SK-N-SH (cell line): Measurements from ENCODE around the gene PERM1. TPM values are rescaled to one million over a fixed set of nuclear protein-coding genes. Genes with fewer than 3 reads are reported as not detected.

Experiments
- CTCF ChIA-PET: fragments of 300-600, 350-600 bp; formaldehyde crosslinking; extraction: SDS; loops from one replicate; lab custom pipeline; 2021; lab: Yijun Ruan, JAX
- POLR2A ChIA-PET: fragments of 350-600 bp; sonication (Branson Sonifier 250); formaldehyde crosslinking; extraction: SDS; loops from one replicate; lab custom pipeline; 2020; ENCODE audit warnings: antibody characterized with exemption, inconsistent platforms; lab: Yijun Ruan, JAX
- DNase-seq: peaks from one replicate; pipeline ENCODE4 v3.0.0; 2012
- H2AFZ ChIP-seq: fragments of 200-600 bp; sonication (generic); 2 replicates; pipeline ENCODE4 v1.8.1; 2016; ENCODE audit warnings: antibody characterized with exemption, mild to moderate bottlenecking, low read depth
- H3F3A ChIP-seq: fragments of 200-600 bp; sonication (generic); replicated peaks from 2 replicates; pipeline ENCODE3; 2016; ENCODE audit warnings: antibody characterized with exemption, mild to moderate bottlenecking; ENCODE audit not compliant: insufficient read depth
- H3K27ac ChIP-seq, 2 experiments: fragments of 200-500 bp in 1 of 2; fragments of 200-600 bp in 1 of 2; sonication (Bioruptor generic) in 1 of 2; sonication (generic), shearing (Covaris generic) in 1 of 2; 2 replicates each; pipeline versions ENCODE4 v1.5.1 to v1.6.1; 2014 to 2016; ENCODE audit warnings: low read depth in 2 of 2, inconsistent platforms in 1 of 2, low read length in 1 of 2, mild to moderate bottlenecking in 1 of 2, mixed read lengths in 1 of 2
- H3K27me3 ChIP-seq: fragments of 200-600 bp; sonication (generic), shearing (Covaris generic); 2 replicates; pipeline ENCODE4 v1.6.1; 2016; ENCODE audit warnings: mixed run types; ENCODE audit not compliant: insufficient read depth
- H3K36me3 ChIP-seq, 2 experiments: fragments of 200-500 bp in 1 of 2; fragments of 200-600 bp in 1 of 2; sonication (Bioruptor generic) in 1 of 2; sonication (generic) in 1 of 2; replicated peaks in 1 of 2; 2 replicates each; pipeline versions ENCODE3 to v1.5.1; 2014 to 2016; ENCODE audit warnings: low read length in 1 of 2, mild to moderate bottlenecking in 1 of 2; ENCODE audit not compliant: insufficient read depth in 2 of 2, control insufficient read depth in 1 of 2
- H3K4me1 ChIP-seq, 2 experiments: fragments of 200-500 bp in 1 of 2; fragments of 200-600 bp in 1 of 2; sonication (Bioruptor generic) in 1 of 2; sonication (generic), shearing (Covaris generic) in 1 of 2; 2 replicates each; pipeline versions ENCODE4 v1.5.1 to v1.6.1; 2014 to 2016; ENCODE audit warnings: low read depth in 1 of 2, low read length in 1 of 2, mixed run types in 1 of 2; ENCODE audit not compliant: insufficient read depth in 2 of 2, control insufficient read depth in 1 of 2
- H3K4me2 ChIP-seq: fragments of 200-600 bp; sonication (generic), shearing (Covaris generic); 2 replicates; pipeline ENCODE4 v1.6.1; 2017; ENCODE audit warnings: mixed run types
- H3K4me3 ChIP-seq, 2 experiments: fragments of 200-500 bp in 1 of 2; fragments of 200-600 bp in 1 of 2; sonication (Bioruptor generic) in 1 of 2; sonication (generic), shearing (Covaris generic) in 1 of 2; 2 replicates each; pipeline versions ENCODE4 v1.5.1 to v1.8.1; 2014 to 2016; ENCODE audit warnings: low read depth in 2 of 2, inconsistent platforms in 1 of 2, low read length in 1 of 2, mild to moderate bottlenecking in 1 of 2, mixed read lengths in 1 of 2, moderate library complexity in 1 of 2
- H3K79me2 ChIP-seq: fragments of 200-600 bp; sonication (generic); 2 replicates; pipeline ENCODE4 v1.8.1; 2017; ENCODE audit warnings: mild to moderate bottlenecking; ENCODE audit not compliant: insufficient read depth
- H3K9ac ChIP-seq: fragments of 200-600 bp; sonication (generic); 2 replicates; pipeline ENCODE4 v1.6.1; 2017; ENCODE audit warnings: mixed run types
- H3K9me2 ChIP-seq: fragments of 200-600 bp; sonication (generic); 2 replicates; pipeline ENCODE4 v1.6.1; 2017; ENCODE audit warnings: mixed run types
- H3K9me3 ChIP-seq: fragments of 200-600 bp; sonication (generic); 2 replicates; pipeline ENCODE4 v1.6.1; 2017; ENCODE audit warnings: mixed run types, mild to moderate bottlenecking, moderate library complexity
- H4K20me1 ChIP-seq: fragments of 200-600 bp; sonication (generic); 2 replicates; pipeline ENCODE4 v1.6.1; 2017; ENCODE audit warnings: mild to moderate bottlenecking, mixed run types; ENCODE audit not compliant: insufficient read depth
- CTCF ChIP-seq: fragments of 200-600 bp; sonication (generic); IDR thresholded peaks from 2 replicates; pipeline ENCODE4 v1.6.1; 2017; ENCODE audit warnings: antibody characterized with exemption, mild to moderate bottlenecking, moderate library complexity
- ELF1 ChIP-seq: IDR thresholded peaks from 2 replicates; pipeline ENCODE4 v1.4.0; 2012
- IRF3 ChIP-seq: fragments of 150-350 bp; IDR thresholded peaks from 2 replicates; pipeline ENCODE4 v1.6.1; 2016; ENCODE audit warnings: mild to moderate bottlenecking, low read depth, low read length
- RCOR1 ChIP-seq: fragments of 150-350 bp; IDR thresholded peaks from 2 replicates; pipeline ENCODE4 v1.6.1; 2017; ENCODE audit warnings: antibody characterized with exemption, low read length
- REST ChIP-seq: IDR thresholded peaks from 2 replicates; pipeline ENCODE4 v1.6.1; 2012; ENCODE audit warnings: mild to moderate bottlenecking, low read depth, low read length, moderate library complexity
- TEAD4 ChIP-seq: IDR thresholded peaks from 2 replicates; pipeline ENCODE4 v1.4.0; 2012; ENCODE audit warnings: mild to moderate bottlenecking, borderline replicate concordance; ENCODE audit not compliant: insufficient read depth
- YY1 ChIP-seq: IDR thresholded peaks from 2 replicates; pipeline ENCODE4 v1.4.0; 2012; ENCODE audit warnings: low read depth, mild to moderate bottlenecking
- WGBS: methylation state at CpG from one replicate; pipeline ENCODE4 v1.1.6; 2017; ENCODE audit warnings: low lambda C conversion rate; 5-methylcytosine and 5-hydroxymethylcytosine counted together
- polyA plus RNA-seq, 3 experiments: library from polyadenylated mRNA; depleted of rRNA; stranded (reverse); fragments of >200 nt; gene quantifications; 2 replicates each; pipeline ENCODE4 v1.2.3, GENCODE V29; 2012
- TF ChIP-seq, protein P1 (sequence below): IDR thresholded peaks from 2 replicates; pipeline ENCODE4; 2012

Gene PERM1
- polyA plus RNA-seq, 1 of the 3 experiments (the other 2 are of a cell fraction): 0.25 TPM

GRCh38 chr1:929712-930632, 51.9 kb downstream of the PERM1 start (continued):
- no peak for TF ChIP-seq CTCF
- TF ChIP-seq ELF1: no peak
- no peak for TF ChIP-seq TEAD4
- no peak for TF ChIP-seq RCOR1

DNA sequence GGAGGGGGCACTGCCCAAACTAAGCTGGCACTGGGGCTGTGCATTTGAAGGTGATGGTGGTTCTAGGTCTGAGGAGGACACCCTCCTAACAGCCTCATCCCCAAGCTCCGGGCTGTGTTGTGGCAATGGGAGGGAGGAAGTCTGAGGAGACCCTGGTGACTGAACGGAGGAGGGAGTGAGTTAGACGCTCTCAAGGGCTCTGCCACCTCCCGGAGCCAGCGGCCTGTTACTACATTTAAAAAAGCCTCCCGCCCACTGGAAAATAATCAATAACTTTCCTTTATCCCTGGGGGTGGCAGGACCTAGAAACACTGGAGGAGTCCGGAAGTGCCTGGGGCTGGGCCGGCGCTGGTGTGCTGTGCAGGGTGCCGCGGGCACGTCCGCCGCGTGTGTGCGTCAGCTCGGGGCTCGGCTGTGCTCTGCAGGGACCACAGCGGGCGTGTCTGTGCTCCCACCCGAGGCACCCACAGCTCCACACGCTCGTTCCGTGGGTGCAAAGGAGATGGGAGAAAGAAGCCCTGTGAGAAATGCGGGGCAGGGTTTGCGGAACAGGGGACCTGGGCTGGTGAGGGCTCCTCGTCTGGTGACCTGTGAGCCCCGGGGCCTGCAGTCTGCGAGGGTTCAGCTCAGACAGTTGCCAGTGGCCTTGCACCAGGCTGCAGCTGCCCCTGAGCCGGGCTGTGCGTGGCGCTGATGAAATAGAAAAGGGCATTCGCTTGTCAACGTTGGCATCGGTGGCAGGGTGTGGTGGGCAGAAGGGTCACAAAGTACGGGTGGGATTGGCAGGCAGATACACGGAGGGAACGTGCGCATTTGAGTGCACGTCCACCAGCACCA, 52.9 kb downstream of the PERM1 start:
- Histone ChIP-seq H4K20me1 (0 out of 2 replicates have a peak, but pooled peaks cover 7% of the 10 kb centered on the region), H2AFZ (no peak overlapping the region), H3K4me3 (no peak overlapping the region), H3K79me2 (peaks cover 5% of the 10 kb centered on the region; the same call in 1 of the 2 replicates), H3K9ac (no peak overlapping the region), H3F3A (peaks cover 6% of the 10 kb centered on the region), H3K27me3 (no peaks in the 10 kb centered on the region), H3K27ac (no peak overlapping the region), H3K9me2 (no peaks in the 10 kb centered on the region), H3K36me3 (no peaks in the 10 kb centered on the region), H3K4me1 (peaks cover 0 to 3% of the 10 kb centered on the region in 2 experiments; a peak in 1 of 4 replicates), H3K4me2 (no peak overlapping the region), H3K9me3 (no peaks in the 10 kb centered on the region)
- ChIA-PET POLR2A (no interaction called here), CTCF (interaction anchor here (1.1 to 6.6 kb wide), 4 partner anchors 9 to 24 kb away, joined by 3 to 49 read pairs (median 25); no protein-coding TSS in a partner anchor)
- no peak for TF ChIP-seq YY1
- no peak for TF ChIP-seq REST
- TF ChIP-seq IRF3: no peak
- TF ChIP-seq, protein P1, sequence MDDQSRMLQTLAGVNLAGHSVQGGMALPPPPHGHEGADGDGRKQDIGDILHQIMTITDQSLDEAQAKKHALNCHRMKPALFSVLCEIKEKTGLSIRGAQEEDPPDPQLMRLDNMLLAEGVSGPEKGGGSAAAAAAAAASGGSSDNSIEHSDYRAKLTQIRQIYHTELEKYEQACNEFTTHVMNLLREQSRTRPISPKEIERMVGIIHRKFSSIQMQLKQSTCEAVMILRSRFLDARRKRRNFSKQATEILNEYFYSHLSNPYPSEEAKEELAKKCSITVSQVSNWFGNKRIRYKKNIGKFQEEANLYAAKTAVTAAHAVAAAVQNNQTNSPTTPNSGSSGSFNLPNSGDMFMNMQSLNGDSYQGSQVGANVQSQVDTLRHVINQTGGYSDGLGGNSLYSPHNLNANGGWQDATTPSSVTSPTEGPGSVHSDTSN: no peak
- WGBS: 91% methylated on average over 31 of the region's 40 CpGs
- no peak for DNase-seq
